WTC11 (cell line): Measurements from ENCODE around the gene CLEC3B. TPM values are rescaled to one million over a fixed set of nuclear protein-coding genes. Genes with fewer than 3 reads are reported as not detected.

Experiments used
- ATAC-seq: fragments of 200-7000 bp; cut with Tn5 transposase; 2 replicates; pipeline ENCODE4 v1.10.0; 2021; ENCODE audit warnings: mild to moderate bottlenecking, moderate library complexity
- CTCF ChIA-PET: fragments of 300-600 bp; sonication (Branson Sonifier 250); formaldehyde crosslinking; loops from one replicate; lab custom pipeline; 2021; ENCODE audit warnings: antibody characterized with exemption; lab: Charles Lee
- POLR2A ChIA-PET: fragments of 350-600 bp; sonication (Branson Sonifier 250); formaldehyde crosslinking; loops from one replicate; lab custom pipeline; 2021; ENCODE audit warnings: antibody characterized with exemption; lab: Charles Lee
- DNase-seq: peaks from one replicate; pipeline ENCODE4 v3.0.0; 2021; ENCODE audit warnings: low spot score
- H3K27ac Mint-ChIP-seq: 2 replicates; pipeline ENCODE4 v1.8.0; 2021; ENCODE audit warnings: mixed read lengths
- H3K27me3 Mint-ChIP-seq: 2 replicates; pipeline ENCODE4 v1.8.0; 2021; ENCODE audit warnings: low read depth, mild to moderate bottlenecking, moderate library complexity, mixed read lengths
- H3K36me3 Mint-ChIP-seq: 2 replicates; pipeline ENCODE4 v1.8.0; 2021; ENCODE audit warnings: mixed read lengths
- H3K4me1 Mint-ChIP-seq: 2 replicates; pipeline ENCODE4 v1.8.0; 2022; ENCODE audit warnings: mixed read lengths
- H3K4me3 Mint-ChIP-seq: 2 replicates; pipeline ENCODE4 v1.8.0; 2021; ENCODE audit warnings: mild to moderate bottlenecking, moderate library complexity, mixed read lengths
- H3K9me3 Mint-ChIP-seq: 2 replicates; pipeline ENCODE4 v1.8.0; 2021; ENCODE audit warnings: mixed read lengths
- AFF4 ChIP-seq: sonication (generic); formaldehyde crosslinking; IDR thresholded peaks from 2 replicates; pipeline ENCODE4 v1.8.1; 2023; ENCODE audit warnings: mild to moderate bottlenecking, missing genetic modification reagents, borderline replicate concordance
- ATF1 ChIP-seq: sonication (generic); formaldehyde crosslinking; IDR thresholded peaks from 2 replicates; pipeline ENCODE4 v1.8.1; 2023; ENCODE audit warnings: mild to moderate bottlenecking, moderate library complexity, missing genetic modification reagents
- ATF2 ChIP-seq: sonication (generic); formaldehyde crosslinking; IDR thresholded peaks from 2 replicates; pipeline ENCODE4 v1.8.1; 2022; ENCODE audit warnings: low read depth, missing genetic modification reagents, borderline replicate concordance
- EMX1 ChIP-seq: fragments of 250-450 bp; sonication (Bioruptor Pico); IDR thresholded peaks from 2 replicates; pipeline ENCODE4 v1.8.0; 2021; ENCODE audit warnings: mild to moderate bottlenecking
- ETV6 ChIP-seq: sonication (generic); formaldehyde crosslinking; IDR thresholded peaks from 2 replicates; pipeline ENCODE4 v1.8.1; 2022; ENCODE audit warnings: mild to moderate bottlenecking, missing genetic modification reagents
- FOXK1 ChIP-seq: sonication (generic); formaldehyde crosslinking; IDR thresholded peaks from 2 replicates; pipeline ENCODE4 v1.8.0; 2022; ENCODE audit warnings: mild to moderate bottlenecking, moderate library complexity, missing genetic modification reagents
- GRHL2 ChIP-seq: fragments of 250-450 bp; sonication (Bioruptor Pico); IDR thresholded peaks from 2 replicates; pipeline ENCODE4 v1.8.0; 2022; ENCODE audit warnings: mild to moderate bottlenecking, moderate library complexity; ENCODE audit not compliant: insufficient replicate concordance, severe bottlenecking
- GTF2I ChIP-seq: fragments of 250-450 bp; sonication (Bioruptor Pico); conservative IDR thresholded peaks from 2 replicates; pipeline ENCODE4 v1.4.0; 2021; ENCODE audit warnings: mild to moderate bottlenecking
- HMGXB4 ChIP-seq: sonication (generic); formaldehyde crosslinking; IDR thresholded peaks from 2 replicates; pipeline ENCODE4 v1.8.1; 2023; ENCODE audit warnings: mild to moderate bottlenecking, moderate library complexity, missing genetic modification reagents
- IRF2 ChIP-seq: sonication (generic); formaldehyde crosslinking; IDR thresholded peaks from 2 replicates; pipeline ENCODE4 v1.8.0; 2022; ENCODE audit warnings: low read depth, missing genetic modification reagents, borderline replicate concordance
- MLX ChIP-seq: sonication (generic); formaldehyde crosslinking; IDR thresholded peaks from 2 replicates; pipeline ENCODE4 v1.8.1; 2023; ENCODE audit warnings: mild to moderate bottlenecking, missing genetic modification reagents, moderate library complexity
- NFATC4 ChIP-seq: fragments of 250-450 bp; sonication (Bioruptor Pico); IDR thresholded peaks from 2 replicates; pipeline ENCODE4 v1.9.0; 2021; ENCODE audit warnings: mild to moderate bottlenecking
- NFE2L1 ChIP-seq: sonication (generic); formaldehyde crosslinking; IDR thresholded peaks from 2 replicates; pipeline ENCODE4 v1.8.1; 2023; ENCODE audit warnings: missing genetic modification reagents
- NR3C1 ChIP-seq: sonication (generic); formaldehyde crosslinking; conservative IDR thresholded peaks from 2 replicates; pipeline ENCODE4 v1.8.1; 2023; ENCODE audit warnings: low read depth, mild to moderate bottlenecking, missing genetic modification reagents
- OVOL2 ChIP-seq: fragments of 250-450 bp; sonication (Bioruptor Pico); IDR thresholded peaks from 2 replicates; pipeline ENCODE4 v1.9.0; 2021; ENCODE audit warnings: mild to moderate bottlenecking, borderline replicate concordance
- SMAD3 ChIP-seq: sonication (generic); formaldehyde crosslinking; IDR thresholded peaks from 2 replicates; pipeline ENCODE4 v1.8.0; 2022; ENCODE audit warnings: missing genetic modification reagents, mild to moderate bottlenecking, borderline replicate concordance
- TEAD4 ChIP-seq: sonication (generic); formaldehyde crosslinking; IDR thresholded peaks from 2 replicates; pipeline ENCODE4 v1.8.0; 2022; ENCODE audit warnings: mild to moderate bottlenecking, missing genetic modification reagents
- TP53 ChIP-seq: sonication (generic); formaldehyde crosslinking; IDR thresholded peaks from 2 replicates; pipeline ENCODE4 v1.8.1; 2023; ENCODE audit warnings: mild to moderate bottlenecking, missing genetic modification reagents
- ZBTB21 ChIP-seq: sonication (generic); formaldehyde crosslinking; IDR thresholded peaks from 2 replicates; pipeline ENCODE4 v1.8.1; 2023; ENCODE audit warnings: mild to moderate bottlenecking, missing genetic modification reagents, borderline replicate concordance
- ZBTB43 ChIP-seq: sonication (generic); formaldehyde crosslinking; IDR thresholded peaks from 2 replicates; pipeline ENCODE4 v1.8.1; 2023; ENCODE audit warnings: mild to moderate bottlenecking, missing genetic modification reagents
- ZNF121 ChIP-seq: sonication (generic); formaldehyde crosslinking; IDR thresholded peaks from 2 replicates; pipeline ENCODE4 v1.8.0; 2023; ENCODE audit warnings: missing genetic modification reagents
- ZNF219 ChIP-seq: sonication (generic); formaldehyde crosslinking; IDR thresholded peaks from 2 replicates; pipeline ENCODE4 v1.8.0; 2023; ENCODE audit warnings: missing genetic modification reagents, mild to moderate bottlenecking, borderline replicate concordance
- ZNF671 ChIP-seq: fragments of 250-450 bp; sonication (Bioruptor Pico); IDR thresholded peaks from 2 replicates; pipeline ENCODE4 v1.8.0; 2021; ENCODE audit warnings: mild to moderate bottlenecking
- total RNA-seq: library from RNA; stranded (reverse); gene quantifications from 3 replicates; pipeline ENCODE4 v1.2.3, GENCODE V29; 2021
- TF ChIP-seq, protein P1 (sequence below): fragments of 250-450 bp; sonication (Bioruptor Pico); IDR thresholded peaks from 2 replicates; pipeline ENCODE4 v1.8.0; 2021; ENCODE audit warnings: mild to moderate bottlenecking
- TF ChIP-seq, protein P2 (sequence below): fragments of 250-450 bp; sonication (Bioruptor Pico); IDR thresholded peaks from 2 replicates; pipeline ENCODE4 v2.1.2; 2022; ENCODE audit warnings: mild to moderate bottlenecking, moderate library complexity
- TF ChIP-seq, protein P3 (sequence below): fragments of 250-450 bp; sonication (Bioruptor Pico); IDR thresholded peaks from 2 replicates; pipeline ENCODE4 v1.9.0; 2021; ENCODE audit warnings: mild to moderate bottlenecking

Gene CLEC3B
- total RNA-seq, 1 experiment from 2014 or later = 0.81 TPM

DNA sequence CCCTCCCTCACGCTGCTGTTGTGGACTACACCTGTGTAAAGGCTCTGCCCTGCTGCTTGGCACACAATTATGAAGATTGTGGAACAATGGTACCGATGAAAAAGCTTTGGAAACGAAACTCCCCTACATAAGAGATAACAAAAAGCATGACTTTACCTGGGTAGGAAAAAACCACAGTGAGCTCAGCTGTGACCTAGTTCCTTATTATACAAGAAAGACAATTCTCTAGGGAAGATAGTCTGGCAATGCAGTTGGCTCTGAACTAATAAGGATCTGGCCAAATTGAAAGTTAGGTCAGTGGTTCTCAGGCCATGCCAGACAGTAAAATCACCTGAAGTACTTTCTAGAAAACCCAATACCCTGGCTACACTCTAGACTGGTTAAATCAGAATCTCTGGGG, 16.1 kb downstream of the CLEC3B start (continued):
- no peak for TF ChIP-seq ZBTB43 (CRISPR knock-in tag)
- no peak for TF ChIP-seq ZNF671 (CRISPR knock-in tag)
- TF ChIP-seq ATF2 (CRISPR knock-in tag) = no peak
- TF ChIP-seq, protein P1, sequence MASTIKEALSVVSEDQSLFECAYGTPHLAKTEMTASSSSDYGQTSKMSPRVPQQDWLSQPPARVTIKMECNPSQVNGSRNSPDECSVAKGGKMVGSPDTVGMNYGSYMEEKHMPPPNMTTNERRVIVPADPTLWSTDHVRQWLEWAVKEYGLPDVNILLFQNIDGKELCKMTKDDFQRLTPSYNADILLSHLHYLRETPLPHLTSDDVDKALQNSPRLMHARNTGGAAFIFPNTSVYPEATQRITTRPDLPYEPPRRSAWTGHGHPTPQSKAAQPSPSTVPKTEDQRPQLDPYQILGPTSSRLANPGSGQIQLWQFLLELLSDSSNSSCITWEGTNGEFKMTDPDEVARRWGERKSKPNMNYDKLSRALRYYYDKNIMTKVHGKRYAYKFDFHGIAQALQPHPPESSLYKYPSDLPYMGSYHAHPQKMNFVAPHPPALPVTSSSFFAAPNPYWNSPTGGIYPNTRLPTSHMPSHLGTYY (CRISPR knock-in tag) = no peak
- TF ChIP-seq, all 79 proteins: peak for 0

DNA sequence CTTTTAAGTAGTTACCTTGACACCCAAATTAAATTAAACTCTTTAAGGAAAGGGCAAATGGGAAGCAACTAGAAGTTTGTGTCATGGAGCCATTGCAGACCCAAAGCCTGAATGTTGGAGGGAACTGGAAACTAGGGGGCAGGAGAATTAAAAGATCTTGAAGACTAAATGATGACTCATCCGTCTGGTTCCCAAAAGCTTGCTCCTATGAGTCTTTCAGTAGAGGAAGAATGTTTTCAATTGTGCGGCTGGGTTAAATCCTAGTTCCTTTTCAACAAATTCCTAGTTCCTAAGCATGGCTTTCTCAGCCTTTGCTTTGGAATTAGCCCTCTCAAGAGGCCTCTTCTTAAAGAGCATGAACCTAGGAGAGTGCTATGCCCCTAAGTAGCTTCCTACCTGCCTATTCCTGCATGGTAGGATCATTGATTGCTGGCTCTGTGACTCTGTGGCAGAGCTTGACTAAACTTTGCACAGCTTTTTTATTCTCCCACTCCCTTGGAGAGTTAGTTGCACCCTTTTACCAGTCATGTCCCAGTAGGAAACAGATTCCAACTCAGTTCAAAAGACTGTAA, 17.7 kb downstream of the CLEC3B start:
- ATAC-seq = no peak

DNA sequence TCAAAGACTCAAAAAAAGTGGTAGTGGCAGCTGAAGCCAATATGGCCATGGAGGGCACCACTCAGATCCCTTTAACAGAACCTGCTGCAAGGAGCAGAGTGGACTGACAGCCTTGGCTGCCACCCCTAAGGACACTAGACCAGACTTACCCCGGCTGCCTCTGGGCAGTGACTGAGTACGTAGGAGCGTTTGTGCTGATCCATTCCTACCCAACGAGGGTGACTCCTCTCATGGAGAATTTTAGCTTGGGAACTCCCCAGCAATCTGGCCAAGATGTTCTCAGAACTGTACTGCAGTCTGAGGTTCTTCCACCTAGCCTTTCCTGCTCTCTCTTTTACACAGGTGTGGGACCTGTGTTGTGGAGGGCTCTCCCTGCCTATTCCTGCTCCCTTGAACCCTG, 22.1 kb downstream of the CLEC3B start:
- ATAC-seq (no peak), DNase-seq (no peak)
- Mint-ChIP-seq H3K27ac (no peak overlapping the region), H3K36me3 (no peaks in the 10 kb centered on the region), H3K4me1 (peaks cover 5% of the 10 kb centered on the region), H3K4me3 (no peak overlapping the region), H3K9me3 (no peaks in the 10 kb centered on the region), H3K27me3 (peaks cover 38% of the 10 kb centered on the region)
- CTCF ChIA-PET = interaction anchor here (0.6 to 1.4 kb wide), 3 partner anchors 7 to 162 kb away, joined by 3 to 6 read pairs (median 5); no protein-coding TSS in a partner anchor
- POLR2A ChIA-PET = no interaction called here
- no peak for TF ChIP-seq AFF4 (CRISPR knock-in tag)
- TF ChIP-seq, protein P2, sequence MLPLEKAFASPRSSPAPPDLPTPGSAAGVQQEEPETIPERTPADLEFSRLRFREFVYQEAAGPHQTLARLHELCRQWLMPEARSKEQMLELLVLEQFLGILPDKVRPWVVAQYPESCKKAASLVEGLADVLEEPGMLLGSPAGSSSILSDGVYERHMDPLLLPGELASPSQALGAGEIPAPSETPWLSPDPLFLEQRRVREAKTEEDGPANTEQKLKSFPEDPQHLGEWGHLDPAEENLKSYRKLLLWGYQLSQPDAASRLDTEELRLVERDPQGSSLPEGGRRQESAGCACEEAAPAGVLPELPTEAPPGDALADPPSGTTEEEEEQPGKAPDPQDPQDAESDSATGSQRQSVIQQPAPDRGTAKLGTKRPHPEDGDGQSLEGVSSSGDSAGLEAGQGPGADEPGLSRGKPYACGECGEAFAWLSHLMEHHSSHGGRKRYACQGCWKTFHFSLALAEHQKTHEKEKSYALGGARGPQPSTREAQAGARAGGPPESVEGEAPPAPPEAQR (CRISPR knock-in tag) = no peak
- no peak for TF ChIP-seq ZBTB21 (CRISPR knock-in tag)
- no peak for TF ChIP-seq ATF1 (CRISPR knock-in tag)
- TF ChIP-seq OVOL2 (CRISPR knock-in tag) = no peak
- TF ChIP-seq, protein P3, sequence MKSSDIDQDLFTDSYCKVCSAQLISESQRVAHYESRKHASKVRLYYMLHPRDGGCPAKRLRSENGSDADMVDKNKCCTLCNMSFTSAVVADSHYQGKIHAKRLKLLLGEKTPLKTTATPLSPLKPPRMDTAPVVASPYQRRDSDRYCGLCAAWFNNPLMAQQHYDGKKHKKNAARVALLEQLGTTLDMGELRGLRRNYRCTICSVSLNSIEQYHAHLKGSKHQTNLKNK (CRISPR knock-in tag) = no peak
- TF ChIP-seq FOXK1 (CRISPR knock-in tag) = no peak

More for the DNA sequence above, 17.7 kb downstream of the CLEC3B start:
- no peak overlapping the region for H3K27ac Mint-ChIP-seq
- H3K4me3 Mint-ChIP-seq = no peak overlapping the region
- H3K4me1 Mint-ChIP-seq = peaks cover 6% of the 10 kb centered on the region
- TF ChIP-seq HMGXB4 (CRISPR knock-in tag) (no peak), ZBTB21 (CRISPR knock-in tag) (no peak), NFATC4 (CRISPR knock-in tag) (no peak), TEAD4 (CRISPR knock-in tag) (no peak), EMX1 (no peak), NFE2L1 (CRISPR knock-in tag) (no peak), ETV6 (no peak), SMAD3 (CRISPR knock-in tag) (no peak), GTF2I (CRISPR knock-in tag) (no peak), TP53 (no peak), GRHL2 (no peak), ZNF121 (CRISPR knock-in tag) (no peak), MLX (CRISPR knock-in tag) (no peak), ZNF219 (no peak), IRF2 (no peak), NR3C1 (CRISPR knock-in tag) (no peak)
- no peaks in the 10 kb centered on the region for H3K36me3 Mint-ChIP-seq
- H3K27me3 Mint-ChIP-seq = peaks cover 4% of the 10 kb centered on the region
- H3K9me3 Mint-ChIP-seq = no peaks in the 10 kb centered on the region
- no peak for DNase-seq
- ChIA-PET POLR2A (no interaction called here), CTCF (interaction anchor here (0.8 to 4.3 kb wide), 3 partner anchors 12 to 166 kb away, joined by 3 to 113 read pairs (median 5); no protein-coding TSS in a partner anchor)
